ENCODE results near the gene NPPB.

Gene NPPB

DNA sequence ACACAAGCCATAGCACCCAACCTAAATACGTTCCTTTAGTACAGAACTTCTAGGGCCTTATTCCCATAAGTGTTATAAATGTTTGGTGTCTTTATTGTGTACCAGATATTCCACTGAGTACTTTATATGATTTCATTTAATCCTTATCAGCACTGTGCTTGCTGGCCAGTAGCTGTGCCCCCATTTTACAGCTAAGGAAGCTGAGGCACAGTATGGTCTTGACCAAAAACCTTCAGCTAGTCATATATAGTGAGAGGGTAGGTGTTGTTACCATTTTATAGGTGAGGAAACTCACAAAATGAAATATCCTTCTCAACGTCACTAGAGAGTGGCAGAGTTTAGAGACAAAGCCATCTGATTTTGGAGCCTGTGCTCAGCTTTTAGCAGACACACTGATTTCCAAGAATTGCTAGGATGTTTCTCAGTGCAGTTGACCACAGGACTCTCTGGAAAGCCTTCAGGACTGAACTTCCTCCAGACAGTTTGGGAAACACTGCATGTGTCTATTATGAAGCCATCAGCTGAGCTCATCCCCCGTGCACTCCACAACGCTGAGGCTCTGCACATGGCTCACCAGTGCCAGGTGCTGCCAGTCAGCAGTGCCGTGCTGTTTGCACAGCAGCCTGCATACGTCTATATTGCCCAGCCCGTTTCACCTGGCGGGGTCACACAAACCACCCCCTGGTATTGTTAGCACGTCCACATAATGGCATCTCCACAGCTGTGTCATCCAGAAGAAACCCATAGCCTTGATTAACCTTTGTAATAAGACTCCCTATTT lies 26.6 kb downstream of the NPPB start:
- DNase-seq, result no peak

DNA sequence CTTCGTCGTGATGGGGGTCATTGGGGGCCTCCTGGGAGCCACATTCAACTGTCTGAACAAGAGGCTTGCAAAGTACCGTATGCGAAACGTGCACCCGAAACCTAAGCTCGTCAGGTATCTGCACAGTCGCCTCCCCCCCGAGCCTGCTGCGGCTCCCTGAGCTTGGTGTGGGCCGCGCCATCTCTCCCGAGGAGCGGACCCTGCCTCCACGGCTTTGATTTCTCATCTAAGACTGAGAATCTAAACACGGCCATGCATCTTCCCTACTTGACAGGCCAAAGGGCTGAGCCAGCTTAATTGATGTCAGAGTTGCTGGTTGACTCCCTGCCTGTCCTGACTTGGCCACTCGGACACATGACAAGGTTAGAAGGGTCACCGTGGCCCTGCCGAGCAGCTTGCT lies 30.2 kb downstream of the NPPB start:
- no peak for DNase-seq

DNA sequence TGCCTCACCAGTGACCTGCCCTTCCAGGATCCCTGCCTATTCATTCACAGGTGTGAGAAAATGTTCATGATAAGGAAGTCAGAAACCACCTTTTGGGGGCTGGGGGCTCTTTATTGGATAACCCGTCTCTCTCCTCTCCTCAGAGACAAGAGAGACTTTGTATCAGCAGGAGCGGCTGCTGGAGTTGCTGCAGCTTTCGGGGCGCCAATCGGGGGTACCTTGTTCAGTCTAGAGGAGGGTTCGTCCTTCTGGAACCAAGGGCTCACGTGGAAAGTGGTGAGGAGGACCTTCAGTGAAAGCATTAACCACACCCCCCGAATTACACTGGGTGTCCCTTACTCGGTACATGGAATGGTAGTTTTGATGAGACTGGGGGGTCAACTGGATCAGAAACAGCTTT lies 31.8 kb downstream of the NPPB start:
- DNase-seq, result no peak

DNA sequence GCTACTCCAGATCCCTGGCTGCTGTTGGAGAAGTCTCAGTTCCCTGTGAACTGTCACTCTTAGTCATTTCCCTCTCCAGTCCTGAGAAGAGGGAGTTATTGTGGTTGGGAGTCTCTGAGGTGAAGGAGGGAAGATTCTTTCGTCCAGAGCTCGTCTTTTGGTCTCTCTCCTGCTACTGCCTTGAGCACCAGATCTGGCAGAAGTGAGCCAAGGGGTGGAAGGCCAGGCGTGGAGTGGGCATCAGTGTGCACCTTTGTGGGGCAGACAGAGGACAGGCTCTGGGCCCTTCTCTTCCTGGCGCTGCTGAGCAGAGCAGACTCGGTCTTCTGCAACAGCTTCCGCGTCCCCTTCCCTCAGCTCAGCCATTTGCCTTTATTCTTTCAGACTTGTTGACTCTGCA lies 33.6 kb downstream of the NPPB start:
- DNase-seq, result no peak

DNA sequence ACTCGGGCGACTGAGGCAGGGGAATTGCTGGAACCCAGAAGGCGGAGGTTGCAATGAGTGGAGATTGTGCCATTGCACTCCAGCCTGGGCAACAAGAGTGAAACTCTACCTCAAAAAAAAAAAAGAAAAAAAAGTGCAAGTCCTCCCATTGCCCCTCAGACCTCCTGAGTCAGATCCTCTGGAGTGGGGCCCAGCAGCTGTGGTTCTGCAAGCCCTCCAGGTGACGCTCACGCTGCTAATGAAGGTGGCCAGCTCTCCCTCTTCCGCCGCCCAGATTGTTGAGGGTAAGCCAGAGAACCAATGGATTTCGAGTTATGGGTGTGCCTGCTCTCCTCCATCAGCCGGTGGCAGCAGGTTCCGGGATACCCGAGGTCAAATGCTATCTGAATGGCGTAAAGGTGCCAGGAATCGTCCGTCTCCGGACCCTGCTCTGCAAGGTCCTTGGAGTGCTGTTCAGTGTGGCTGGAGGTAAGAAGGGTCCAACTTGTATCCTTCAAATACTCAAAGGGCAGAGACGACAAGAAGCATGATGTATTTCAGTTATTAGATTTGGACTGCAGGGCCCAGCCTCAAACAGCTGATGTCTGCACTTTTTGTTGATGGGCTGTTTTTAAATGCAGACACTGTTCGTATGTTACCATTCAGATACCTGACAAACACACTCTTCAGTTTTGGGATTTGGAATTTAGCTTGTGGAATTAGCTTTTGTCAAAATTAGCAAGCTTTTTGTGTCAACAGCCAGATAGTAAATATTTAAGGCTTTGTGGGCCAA lies 35.2 kb downstream of the NPPB start:
- no peak for DNase-seq

DNA sequence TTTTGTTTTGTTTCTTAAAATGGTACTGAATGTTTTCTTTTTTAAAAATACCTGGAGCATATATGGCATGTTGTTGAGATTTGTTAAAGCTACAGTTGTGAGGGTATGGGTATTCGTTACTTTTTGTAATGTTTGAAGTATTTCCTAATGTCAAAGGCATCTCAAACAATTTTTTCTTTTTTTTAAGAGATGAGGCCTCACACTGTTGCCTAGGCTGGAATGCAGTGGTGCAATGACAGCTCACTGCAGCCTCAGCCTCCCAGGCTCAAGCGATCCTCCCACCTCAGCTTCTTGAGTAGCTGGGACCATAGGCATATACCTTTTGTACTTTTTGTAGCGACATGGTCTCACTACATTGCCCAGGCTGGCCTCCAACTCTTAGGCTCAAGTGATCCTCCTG lies 36.7 kb downstream of the NPPB start:
- no peak for DNase-seq

DNA sequence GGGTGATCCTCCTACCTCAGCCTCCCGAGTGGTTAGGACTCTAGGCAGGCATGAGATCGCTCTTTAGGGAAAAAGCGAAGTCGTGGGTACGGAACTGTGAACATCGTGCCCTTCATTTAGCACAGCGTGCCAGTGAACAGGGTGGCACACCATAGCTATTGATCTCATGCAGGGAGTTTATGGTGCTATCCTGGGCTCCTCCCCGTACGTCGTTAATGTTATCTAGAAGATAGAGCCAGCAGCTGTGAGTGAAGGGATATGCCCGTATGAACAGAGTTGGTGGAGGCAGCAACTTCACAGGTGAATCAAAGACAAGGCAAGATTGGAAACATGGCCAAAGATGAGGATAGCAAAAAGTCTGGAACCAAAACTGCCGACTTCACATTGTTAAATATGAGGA lies 41.6 kb downstream of the NPPB start:
- DNase-seq, result no peak

DNA sequence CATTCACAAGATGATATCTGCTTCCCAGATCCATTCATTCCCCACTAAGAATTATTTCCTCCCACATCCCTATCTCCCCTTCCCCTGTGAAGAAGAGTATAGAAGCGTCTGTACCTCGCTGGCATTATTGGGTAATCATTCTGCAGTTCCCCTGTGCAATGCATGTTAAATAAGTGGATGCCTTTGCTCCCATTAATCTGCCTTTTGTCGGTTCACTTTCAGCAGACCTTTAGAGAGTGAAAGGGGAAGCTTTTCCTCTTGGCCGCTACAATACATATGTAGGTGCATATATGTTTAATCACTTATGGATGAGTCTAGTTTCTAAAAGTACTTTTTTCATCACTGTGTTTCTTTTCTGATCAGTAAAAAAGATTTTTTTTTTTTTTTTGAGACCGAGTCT lies 45.7 kb downstream of the NPPB start:
- DNase-seq, result no peak

All from fibroblast of skin of scalp (primary cell).